Liver (tissue), 9 donors: ENCODE measurements around the gene ENTPD3. TPM values are rescaled to one million over a fixed set of nuclear protein-coding genes. Genes with fewer than 3 reads are reported as not detected.

Experiments used
- DNase-seq: peaks from one replicate; pipeline ENCODE4 v3.0.0-alpha.2; 2017; ENCODE audit warnings: low spot score
- H3K27ac ChIP-seq, 2 donors: one replicate each; pipeline ENCODE4 v1.7.0; 2013; ENCODE audit warnings: inconsistent platforms in 2 of 2, low read length in 2 of 2, control low read depth in 1 of 2, low read depth in 1 of 2, mild to moderate bottlenecking in 1 of 2
- H3K27me3 ChIP-seq, 4 donors: one replicate each; pipeline versions ENCODE4 v1.6.1 to v1.7.0; 2013; ENCODE audit warnings: low read length in 3 of 4, inconsistent platforms in 1 of 4, mild to moderate bottlenecking in 1 of 4, moderate library complexity in 1 of 4; ENCODE audit not compliant: control insufficient read depth in 4 of 4, insufficient read depth in 4 of 4
- H3K36me3 ChIP-seq, 4 donors: one replicate each; pipeline versions ENCODE4 v1.6.1 to v1.7.0; 2013; ENCODE audit warnings: low read length in 3 of 4, mild to moderate bottlenecking in 3 of 4, low read depth in 1 of 4, moderate library complexity in 1 of 4; ENCODE audit not compliant: control insufficient read depth in 4 of 4, insufficient read depth in 3 of 4
- H3K4me1 ChIP-seq, 4 donors: one replicate each; pipeline versions ENCODE4 v1.6.1 to v1.7.0; 2013; ENCODE audit warnings: low read length in 3 of 4, mild to moderate bottlenecking in 3 of 4, moderate library complexity in 1 of 4; ENCODE audit not compliant: control insufficient read depth in 4 of 4, insufficient read depth in 4 of 4
- H3K4me3 ChIP-seq, 3 donors: one replicate each; pipeline versions ENCODE4 v1.6.1 to v1.7.0; 2013; ENCODE audit warnings: low read length in 3 of 3, control low read depth in 1 of 3, low read depth in 1 of 3, mild to moderate bottlenecking in 1 of 3
- H3K9ac ChIP-seq, 2 donors: one replicate each; pipeline ENCODE4 v1.7.0; 2013; ENCODE audit warnings: low read length in 2 of 2, mild to moderate bottlenecking in 2 of 2, moderate library complexity in 2 of 2, control low read depth in 1 of 2, low read depth in 1 of 2
- H3K9me3 ChIP-seq, 4 donors: one replicate each; pipeline versions ENCODE4 v1.6.1 to v1.7.0; 2013; ENCODE audit warnings: low read length in 3 of 4; ENCODE audit not compliant: control insufficient read depth in 4 of 4
- FOXA1 ChIP-seq: IDR thresholded peaks from 2 replicates; pipeline ENCODE4 v1.6.1; 2016; ENCODE audit warnings: antibody characterized with exemption
- GABPA ChIP-seq, 2 donors: IDR thresholded peaks in 1 of 2; conservative IDR thresholded peaks in 1 of 2; 2 replicates each; pipeline ENCODE4 v1.6.1; 2016; ENCODE audit warnings: antibody characterized with exemption in 2 of 2, mild to moderate bottlenecking in 1 of 2, moderate library complexity in 1 of 2
- HNF4A ChIP-seq, 2 donors: conservative IDR thresholded peaks; 2 replicates each; pipeline ENCODE4 v1.6.1; 2016; ENCODE audit warnings: antibody characterized with exemption in 2 of 2, mild to moderate bottlenecking in 2 of 2
- HNF4G ChIP-seq: IDR thresholded peaks from 2 replicates; pipeline ENCODE4 v1.6.1; 2016; ENCODE audit warnings: antibody characterized with exemption
- JUND ChIP-seq, 2 donors: IDR thresholded peaks; 2 replicates each; pipeline ENCODE4 v1.6.1; 2016; ENCODE audit warnings: antibody characterized with exemption in 2 of 2
- NR2F2 ChIP-seq: IDR thresholded peaks from 2 replicates; pipeline ENCODE4 v1.6.1; 2016; ENCODE audit warnings: antibody characterized with exemption
- RAD21 ChIP-seq, 2 donors: IDR thresholded peaks; 2 replicates each; pipeline ENCODE4 v1.6.1; 2016; ENCODE audit warnings: antibody characterized with exemption in 2 of 2, mild to moderate bottlenecking in 2 of 2
- RXRA ChIP-seq, 2 donors: IDR thresholded peaks; 2 replicates each; pipeline ENCODE4 v1.6.1; 2017 to 2018; ENCODE audit warnings: antibody characterized with exemption in 2 of 2, mild to moderate bottlenecking in 1 of 2
- SP1 ChIP-seq: IDR thresholded peaks from 2 replicates; pipeline ENCODE4 v1.6.1; 2018; ENCODE audit warnings: antibody characterized with exemption, mild to moderate bottlenecking
- YY1 ChIP-seq: IDR thresholded peaks from 2 replicates; pipeline ENCODE4 v1.6.1; 2016; ENCODE audit warnings: antibody characterized with exemption, mild to moderate bottlenecking
- WGBS: extraction: QIAGEN DNeasy Blood & Tissue Kit; methylation state at CpG from one replicate; pipeline ENCODE4 v1.1.7; 2013; 5-methylcytosine and 5-hydroxymethylcytosine counted together
- polyA plus RNA-seq, 2 donors: library from polyadenylated mRNA; stranded (reverse) in 1 of 2; unstranded in 1 of 2; fragments of 200-250 nt in 1 of 2; fragments of >200 nt in 1 of 2; fragmentation: Nextera tagmentation in 1 of 2; extraction: Ambion mirVana in 1 of 2; gene quantifications; one replicate each; pipeline versions ENCODE4 v1.2.1 to v1.2.3, GENCODE V29; 2013 to 2015
- total RNA-seq, 2 donors: library from RNA; depleted of rRNA; stranded (reverse); fragments of >200 nt; gene quantifications; one replicate each; pipeline ENCODE4 v1.2.3, GENCODE V29; 2014
- TF ChIP-seq, protein P1 (sequence below): IDR thresholded peaks from 2 replicates; pipeline ENCODE4 v1.6.1; 2016; ENCODE audit warnings: antibody characterized with exemption
- TF ChIP-seq, protein P2 (sequence below): fragments of 150-350 bp; IDR thresholded peaks from 2 replicates; pipeline ENCODE4 v1.5.1; 2017; ENCODE audit warnings: improper control_type of control experiment, low read depth, low read length; ENCODE audit not compliant: missing input control
- TF ChIP-seq, protein P3 (sequence below): IDR thresholded peaks from 2 replicates; pipeline ENCODE4 v1.6.1; 2016; ENCODE audit warnings: antibody characterized with exemption, mild to moderate bottlenecking
- TF ChIP-seq, protein P4 (sequence below): IDR thresholded peaks from 2 replicates; pipeline ENCODE4 v1.6.1; 2016; ENCODE audit warnings: antibody characterized with exemption
- donor health status: healthy.
- donor health status: healthy.
- donor health status: healthy.
- donor health status: healthy.
- donor health status: healthy.

ENTPD3 gene
- total and polyA plus RNA-seq, 4 donors: 0.08 TPM; not detected in 3

- WGBS: 6% methylated on average over 48 of the region's 48 CpGs
- Histone ChIP-seq H3K4me3 (peak within 1 kb of the TSS; percentile 80 to 95 (median 91)), H3K27me3 (no peaks in the 10 kb centered on the region), H3K4me1 (peaks cover 0 to 10% (median 7%) of the 10 kb centered on the region in 4 donors), H3K9ac (peak within 1 kb of the TSS; percentile 55 to 66), H3K27ac (peak within 1 kb of the TSS in 1 of 2 donors; percentile 68), H3K9me3 (no peaks in the 10 kb centered on the region), H3K36me3 (peaks cover under 1 to 22% (median 11%) of the 10 kb centered on the region in 4 donors)
- DNase-seq: peak; percentile 76
- TF ChIP-seq, protein P1, sequence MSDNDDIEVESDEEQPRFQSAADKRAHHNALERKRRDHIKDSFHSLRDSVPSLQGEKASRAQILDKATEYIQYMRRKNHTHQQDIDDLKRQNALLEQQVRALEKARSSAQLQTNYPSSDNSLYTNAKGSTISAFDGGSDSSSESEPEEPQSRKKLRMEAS: peak; percentile 11
- peak; percentile 8 for TF ChIP-seq SP1
- TF ChIP-seq NR2F2: peak; percentile 12
- peak in 1 of 2 donors; percentile 22 for TF ChIP-seq RXRA (IDR thresholded peaks at IDR 0.05)
- TF ChIP-seq, protein P2, sequence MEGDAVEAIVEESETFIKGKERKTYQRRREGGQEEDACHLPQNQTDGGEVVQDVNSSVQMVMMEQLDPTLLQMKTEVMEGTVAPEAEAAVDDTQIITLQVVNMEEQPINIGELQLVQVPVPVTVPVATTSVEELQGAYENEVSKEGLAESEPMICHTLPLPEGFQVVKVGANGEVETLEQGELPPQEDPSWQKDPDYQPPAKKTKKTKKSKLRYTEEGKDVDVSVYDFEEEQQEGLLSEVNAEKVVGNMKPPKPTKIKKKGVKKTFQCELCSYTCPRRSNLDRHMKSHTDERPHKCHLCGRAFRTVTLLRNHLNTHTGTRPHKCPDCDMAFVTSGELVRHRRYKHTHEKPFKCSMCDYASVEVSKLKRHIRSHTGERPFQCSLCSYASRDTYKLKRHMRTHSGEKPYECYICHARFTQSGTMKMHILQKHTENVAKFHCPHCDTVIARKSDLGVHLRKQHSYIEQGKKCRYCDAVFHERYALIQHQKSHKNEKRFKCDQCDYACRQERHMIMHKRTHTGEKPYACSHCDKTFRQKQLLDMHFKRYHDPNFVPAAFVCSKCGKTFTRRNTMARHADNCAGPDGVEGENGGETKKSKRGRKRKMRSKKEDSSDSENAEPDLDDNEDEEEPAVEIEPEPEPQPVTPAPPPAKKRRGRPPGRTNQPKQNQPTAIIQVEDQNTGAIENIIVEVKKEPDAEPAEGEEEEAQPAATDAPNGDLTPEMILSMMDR: no peak
- TF ChIP-seq YY1: peak; percentile 72
- peak in 1 of 2 donors; percentile 16 for TF ChIP-seq JUND (IDR thresholded peaks at IDR 0.05)
- TF ChIP-seq, protein P3, sequence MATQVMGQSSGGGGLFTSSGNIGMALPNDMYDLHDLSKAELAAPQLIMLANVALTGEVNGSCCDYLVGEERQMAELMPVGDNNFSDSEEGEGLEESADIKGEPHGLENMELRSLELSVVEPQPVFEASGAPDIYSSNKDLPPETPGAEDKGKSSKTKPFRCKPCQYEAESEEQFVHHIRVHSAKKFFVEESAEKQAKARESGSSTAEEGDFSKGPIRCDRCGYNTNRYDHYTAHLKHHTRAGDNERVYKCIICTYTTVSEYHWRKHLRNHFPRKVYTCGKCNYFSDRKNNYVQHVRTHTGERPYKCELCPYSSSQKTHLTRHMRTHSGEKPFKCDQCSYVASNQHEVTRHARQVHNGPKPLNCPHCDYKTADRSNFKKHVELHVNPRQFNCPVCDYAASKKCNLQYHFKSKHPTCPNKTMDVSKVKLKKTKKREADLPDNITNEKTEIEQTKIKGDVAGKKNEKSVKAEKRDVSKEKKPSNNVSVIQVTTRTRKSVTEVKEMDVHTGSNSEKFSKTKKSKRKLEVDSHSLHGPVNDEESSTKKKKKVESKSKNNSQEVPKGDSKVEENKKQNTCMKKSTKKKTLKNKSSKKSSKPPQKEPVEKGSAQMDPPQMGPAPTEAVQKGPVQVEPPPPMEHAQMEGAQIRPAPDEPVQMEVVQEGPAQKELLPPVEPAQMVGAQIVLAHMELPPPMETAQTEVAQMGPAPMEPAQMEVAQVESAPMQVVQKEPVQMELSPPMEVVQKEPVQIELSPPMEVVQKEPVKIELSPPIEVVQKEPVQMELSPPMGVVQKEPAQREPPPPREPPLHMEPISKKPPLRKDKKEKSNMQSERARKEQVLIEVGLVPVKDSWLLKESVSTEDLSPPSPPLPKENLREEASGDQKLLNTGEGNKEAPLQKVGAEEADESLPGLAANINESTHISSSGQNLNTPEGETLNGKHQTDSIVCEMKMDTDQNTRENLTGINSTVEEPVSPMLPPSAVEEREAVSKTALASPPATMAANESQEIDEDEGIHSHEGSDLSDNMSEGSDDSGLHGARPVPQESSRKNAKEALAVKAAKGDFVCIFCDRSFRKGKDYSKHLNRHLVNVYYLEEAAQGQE: peak; percentile 40
- TF ChIP-seq, protein P4, sequence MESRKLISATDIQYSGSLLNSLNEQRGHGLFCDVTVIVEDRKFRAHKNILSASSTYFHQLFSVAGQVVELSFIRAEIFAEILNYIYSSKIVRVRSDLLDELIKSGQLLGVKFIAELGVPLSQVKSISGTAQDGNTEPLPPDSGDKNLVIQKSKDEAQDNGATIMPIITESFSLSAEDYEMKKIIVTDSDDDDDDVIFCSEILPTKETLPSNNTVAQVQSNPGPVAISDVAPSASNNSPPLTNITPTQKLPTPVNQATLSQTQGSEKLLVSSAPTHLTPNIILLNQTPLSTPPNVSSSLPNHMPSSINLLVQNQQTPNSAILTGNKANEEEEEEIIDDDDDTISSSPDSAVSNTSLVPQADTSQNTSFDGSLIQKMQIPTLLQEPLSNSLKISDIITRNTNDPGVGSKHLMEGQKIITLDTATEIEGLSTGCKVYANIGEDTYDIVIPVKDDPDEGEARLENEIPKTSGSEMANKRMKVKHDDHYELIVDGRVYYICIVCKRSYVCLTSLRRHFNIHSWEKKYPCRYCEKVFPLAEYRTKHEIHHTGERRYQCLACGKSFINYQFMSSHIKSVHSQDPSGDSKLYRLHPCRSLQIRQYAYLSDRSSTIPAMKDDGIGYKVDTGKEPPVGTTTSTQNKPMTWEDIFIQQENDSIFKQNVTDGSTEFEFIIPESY: peak; percentile 32
- TF ChIP-seq FOXA1: peak; percentile 7
- no peak for TF ChIP-seq HNF4A (conservative IDR thresholded peaks at IDR 0.05)
- TF ChIP-seq GABPA (IDR thresholded peaks at IDR 0.05 in 1 of 2, conservative IDR thresholded peaks at IDR 0.05 in 1 of 2): peak in 1 of 2 donors; percentile 71
- TF ChIP-seq RAD21 (IDR thresholded peaks at IDR 0.05): peak; percentile 33 to 43
- no peak for TF ChIP-seq HNF4G
These were observed 89.8 kb downstream of the ENTPD3 start, which contains the start of gene ZNF619 for GRCh38 chr3:40476478-40477470. Gene ZNF619 (plus strand): TSS chr3:40477122. CDS start chr3:40477980, 858 bp downstream.
